ENCODE measurements around the gene ERC2.

- TF ChIP-seq POLR2A (IDR thresholded peaks at IDR 0.05) (no peak), CTCF (IDR thresholded peaks at IDR 0.05) (no peak)
Observed at GRCh38 chr3:55661141-55661540, 807.1 kb downstream of the ERC2 start.

Measured in heart left ventricle (tissue), 13 donors.